ENCODE results near the gene MCTP1.

The MCTP1 gene

GRCh38 chr5:95237324-95237723 is 47.6 kb downstream of the MCTP1 start:
- Mint-ChIP-seq H3K27ac (no peak overlapping the region), H3K36me3 (ENCODE audit: low read depth) (no peaks in the 10 kb centered on the region), H3K4me1 (no peaks in the 10 kb centered on the region), H3K9me3 (peaks cover 2% of the 10 kb centered on the region), H3K27me3 (ENCODE audit: low read depth) (no peaks in the 10 kb centered on the region), H3K4me3 (no peak overlapping the region)
- no peak for TF ChIP-seq CTCF (IDR thresholded peaks at IDR 0.05; ENCODE audit: unreplicated experiment in 3 of 3)

- Mint-ChIP-seq H3K36me3 (ENCODE audit: low read depth) (no peaks in the 10 kb centered on the region), H3K27ac (no peak overlapping the region), H3K4me1 (no peaks in the 10 kb centered on the region), H3K9me3 (peaks cover 5% of the 10 kb centered on the region), H3K27me3 (ENCODE audit: low read depth) (no peaks in the 10 kb centered on the region), H3K4me3 (no peak overlapping the region)
- no peak for TF ChIP-seq CTCF (IDR thresholded peaks at IDR 0.05; ENCODE audit: unreplicated experiment in 3 of 3)
These were observed 49.4 kb downstream of the MCTP1 start for GRCh38 chr5:95235439-95235982.

GRCh38 chr5:95229646-95230045 is 55.2 kb downstream of the MCTP1 start:
- H3K27me3 Mint-ChIP-seq (ENCODE audit: low read depth), result peaks cover 3% of the 10 kb centered on the region
- peaks cover 5% of the 10 kb centered on the region for H3K9me3 Mint-ChIP-seq
- no peak overlapping the region for H3K4me3 Mint-ChIP-seq
- no peak for TF ChIP-seq CTCF (IDR thresholded peaks at IDR 0.05; ENCODE audit: unreplicated experiment in 3 of 3)
- H3K4me1 Mint-ChIP-seq, result peaks cover 17% of the 10 kb centered on the region
- no peak overlapping the region for H3K27ac Mint-ChIP-seq
- no peaks in the 10 kb centered on the region for H3K36me3 Mint-ChIP-seq (ENCODE audit: low read depth)

- no peak for TF ChIP-seq CTCF (IDR thresholded peaks at IDR 0.05; ENCODE audit: unreplicated experiment in 3 of 3)
- Mint-ChIP-seq H3K4me3 (no peak overlapping the region), H3K4me1 (peaks cover 17% of the 10 kb centered on the region), H3K27ac (no peak overlapping the region), H3K9me3 (no peaks in the 10 kb centered on the region), H3K27me3 (ENCODE audit: low read depth) (peaks cover 3% of the 10 kb centered on the region), H3K36me3 (ENCODE audit: low read depth) (no peaks in the 10 kb centered on the region)
These were observed 60.0 kb downstream of the MCTP1 start for GRCh38 chr5:95224701-95225459.

GRCh38 chr5:95223566-95224258 is 61.2 kb downstream of the MCTP1 start:
- Mint-ChIP-seq H3K4me3 (no peak overlapping the region), H3K27me3 (ENCODE audit: low read depth) (peaks cover 2% of the 10 kb centered on the region), H3K4me1 (peaks cover 22% of the 10 kb centered on the region), H3K36me3 (ENCODE audit: low read depth) (no peaks in the 10 kb centered on the region), H3K27ac (no peak overlapping the region), H3K9me3 (no peaks in the 10 kb centered on the region)
- no peak for TF ChIP-seq CTCF (IDR thresholded peaks at IDR 0.05; ENCODE audit: unreplicated experiment in 3 of 3)
